GM18858 (cell line): ENCODE measurements around the gene MDGA2.
"Not testable (repeated sequence)": the region's sequence is repeated elsewhere in the genome, so short reads cannot be mapped to it uniquely, and the experiment has no call there.

Experiments
- ATAC-seq: cut with Tn5 transposase; IDR thresholded peaks from one replicate; pipeline ENCODE4 v1.9.1; 2021; ENCODE audit not compliant: unreplicated experiment

Gene MDGA2

GRCh38 chr14:46985529-46986380, 689.6 kb downstream of the MDGA2 start:
- no peak for ATAC-seq

- ATAC-seq: no peak
Observed at GRCh38 chr14:46973295-46973694, 702.1 kb downstream of the MDGA2 start.

GRCh38 chr14:46964378-46964777, 711.0 kb downstream of the MDGA2 start:
- no peak for ATAC-seq

GRCh38 chr14:46951103-46951502, 724.3 kb downstream of the MDGA2 start:
- no peak for ATAC-seq

- ATAC-seq: no peak
Observed at GRCh38 chr14:46940611-46941010, 734.8 kb downstream of the MDGA2 start.

- no peak for ATAC-seq
Observed at GRCh38 chr14:46920542-46920941, 754.9 kb downstream of the MDGA2 start.

- not testable (repeated sequence) for ATAC-seq
Observed at GRCh38 chr14:46915539-46915938, 759.9 kb downstream of the MDGA2 start.

- ATAC-seq: no peak
Observed at GRCh38 chr14:46902837-46903236, 772.6 kb downstream of the MDGA2 start.

GRCh38 chr14:46894476-46894875, 780.9 kb downstream of the MDGA2 start:
- ATAC-seq: no peak

GRCh38 chr14:46887144-46887543, 788.3 kb downstream of the MDGA2 start:
- peak; percentile 85 for ATAC-seq

- no peak for ATAC-seq
Observed at GRCh38 chr14:46885566-46885965, 789.8 kb downstream of the MDGA2 start.

- no peak for ATAC-seq
Observed at GRCh38 chr14:46861753-46862152, 813.7 kb downstream of the MDGA2 start.

- ATAC-seq: no peak
Observed at GRCh38 chr14:46840944-46841720, 834.3 kb downstream of the MDGA2 start.

GRCh38 chr14:46820291-46820690, 855.1 kb downstream of the MDGA2 start:
- no peak for ATAC-seq

- ATAC-seq: no peak
Observed at GRCh38 chr14:46819117-46819516, 856.3 kb downstream of the MDGA2 start.

- ATAC-seq: no peak
Observed at GRCh38 chr14:46818147-46818546, 857.3 kb downstream of the MDGA2 start.

- ATAC-seq: no peak
Observed at GRCh38 chr14:46793144-46793543, 882.3 kb downstream of the MDGA2 start.
